ENCODE measurements around the gene NCKAP5.
A peak's percentile ranks its signal among the peaks of the same experiment; 100 is the strongest.

The NCKAP5 gene

GRCh38 chr2:133104871-133105270, 463.4 kb downstream of the NCKAP5 start:
- no peaks in the 10 kb centered on the region for H3K27me3 ChIP-seq (ENCODE audit: insufficient read depth, low read length)
- no peaks in the 10 kb centered on the region for H3K79me1 ChIP-seq (ENCODE audit: low read length)
- no peak overlapping the region for H3K4ac ChIP-seq (ENCODE audit: low read depth, low read length)
- no peaks in the 10 kb centered on the region for H3K36me3 ChIP-seq (ENCODE audit: control insufficient read depth in 1 of 2, insufficient read depth in 2 of 2, low read length in 2 of 2)
- no peak overlapping the region for H3K23ac ChIP-seq (ENCODE audit: low read length)
- no peak overlapping the region for H3K4me3 ChIP-seq (ENCODE audit: low read depth, low read length)
- no peak overlapping the region for H4K91ac ChIP-seq (ENCODE audit: low read depth, low read length)
- H3K4me1 ChIP-seq (ENCODE audit: control insufficient read depth in 1 of 2, insufficient read depth in 2 of 2, low read length in 2 of 2), result no peaks in the 10 kb centered on the region
- WGBS (ENCODE audit: extremely low coverage, insufficient coverage, insufficient read length), result no CpG with 5 or more reads among the region's 2 CpGs
- no peaks in the 10 kb centered on the region for H3K9me3 ChIP-seq (ENCODE audit: insufficient read depth, low read depth, low read length)
- no peak overlapping the region for H3K4me2 ChIP-seq (ENCODE audit: low read length)
- no peak overlapping the region for H2BK12ac ChIP-seq (ENCODE audit: low read length)
- no peak overlapping the region for H2AFZ ChIP-seq (ENCODE audit: insufficient read depth, low read length, poor library complexity)
- DNase-seq, result no peak
- H2AK5ac ChIP-seq (ENCODE audit: low read length), result no peak overlapping the region
- no peak overlapping the region for H2BK5ac ChIP-seq (ENCODE audit: low read depth, low read length, poor library complexity)
- no peak overlapping the region for H3K18ac ChIP-seq (ENCODE audit: low read length)
- no peak overlapping the region for H2BK120ac ChIP-seq (ENCODE audit: insufficient read depth, low read length, poor library complexity)
- H4K8ac ChIP-seq (ENCODE audit: low read depth, low read length), result no peak overlapping the region
- H3K79me2 ChIP-seq (ENCODE audit: control insufficient read depth, insufficient read depth, low read length, poor library complexity), result no peaks in the 10 kb centered on the region
- no peak overlapping the region for H3K9ac ChIP-seq (ENCODE audit: low read length)
- no peak overlapping the region for H3K27ac ChIP-seq (ENCODE audit: low read depth, low read length)
- H4K12ac ChIP-seq (ENCODE audit: low read depth, low read length), result no peak overlapping the region
- no peak overlapping the region for H3K14ac ChIP-seq (ENCODE audit: low read length)

- no peak overlapping the region for H2BK5ac ChIP-seq (ENCODE audit: low read depth, low read length, poor library complexity)
- no peak overlapping the region for H4K8ac ChIP-seq (ENCODE audit: low read depth, low read length)
- no peak overlapping the region for H3K9ac ChIP-seq (ENCODE audit: low read length)
- H3K14ac ChIP-seq (ENCODE audit: low read length), result no peak overlapping the region
- no peak overlapping the region for H3K4me3 ChIP-seq (ENCODE audit: low read depth, low read length)
- H3K36me3 ChIP-seq (ENCODE audit: control insufficient read depth in 1 of 2, insufficient read depth in 2 of 2, low read length in 2 of 2), result no peaks in the 10 kb centered on the region
- no peak overlapping the region for H2BK120ac ChIP-seq (ENCODE audit: insufficient read depth, low read length, poor library complexity)
- no peaks in the 10 kb centered on the region for H3K27me3 ChIP-seq (ENCODE audit: insufficient read depth, low read length)
- H3K4me2 ChIP-seq (ENCODE audit: low read length), result no peak overlapping the region
- H3K23ac ChIP-seq (ENCODE audit: low read length), result no peak overlapping the region
- no peak overlapping the region for H2AFZ ChIP-seq (ENCODE audit: insufficient read depth, low read length, poor library complexity)
- no peak overlapping the region for H3K27ac ChIP-seq (ENCODE audit: low read depth, low read length)
- no peaks in the 10 kb centered on the region for H3K4me1 ChIP-seq (ENCODE audit: control insufficient read depth in 1 of 2, insufficient read depth in 2 of 2, low read length in 2 of 2)
- H3K79me2 ChIP-seq (ENCODE audit: control insufficient read depth, insufficient read depth, low read length, poor library complexity), result no peaks in the 10 kb centered on the region
- H3K4ac ChIP-seq (ENCODE audit: low read depth, low read length), result no peak overlapping the region
- H4K91ac ChIP-seq (ENCODE audit: low read depth, low read length), result no peak overlapping the region
- H2AK5ac ChIP-seq (ENCODE audit: low read length), result no peak overlapping the region
- no peak overlapping the region for H3K18ac ChIP-seq (ENCODE audit: low read length)
- no peak for DNase-seq
- H3K79me1 ChIP-seq (ENCODE audit: low read length), result no peaks in the 10 kb centered on the region
- H4K12ac ChIP-seq (ENCODE audit: low read depth, low read length), result no peak overlapping the region
- peaks cover 2% of the 10 kb centered on the region for H3K9me3 ChIP-seq (ENCODE audit: insufficient read depth, low read depth, low read length)
- no peak overlapping the region for H2BK12ac ChIP-seq (ENCODE audit: low read length)
- no CpG with 5 or more reads among the region's 1 CpG for WGBS (ENCODE audit: extremely low coverage, insufficient coverage, insufficient read length)
Measured at GRCh38 chr2:133098787-133099186, 469.5 kb downstream of the NCKAP5 start.

GRCh38 chr2:133097666-133098065, 470.6 kb downstream of the NCKAP5 start:
- peak in 1 of 2 donors; percentile 25 for DNase-seq
- Histone ChIP-seq H3K36me3 (ENCODE audit: control insufficient read depth in 1 of 2, insufficient read depth in 2 of 2, low read length in 2 of 2) (no peaks in the 10 kb centered on the region), H3K4me3 (ENCODE audit: low read depth, low read length) (no peak overlapping the region), H4K91ac (ENCODE audit: low read depth, low read length) (no peak overlapping the region), H3K23ac (ENCODE audit: low read length) (no peak overlapping the region), H3K79me2 (ENCODE audit: control insufficient read depth, insufficient read depth, low read length, poor library complexity) (no peaks in the 10 kb centered on the region), H2BK12ac (ENCODE audit: low read length) (no peak overlapping the region), H2AFZ (ENCODE audit: insufficient read depth, low read length, poor library complexity) (no peak overlapping the region), H3K9me3 (ENCODE audit: insufficient read depth, low read depth, low read length) (peaks cover 2% of the 10 kb centered on the region), H3K14ac (ENCODE audit: low read length) (no peak overlapping the region), H3K79me1 (ENCODE audit: low read length) (no peaks in the 10 kb centered on the region), H4K8ac (ENCODE audit: low read depth, low read length) (no peak overlapping the region), H2AK5ac (ENCODE audit: low read length) (no peak overlapping the region), H3K4me1 (ENCODE audit: control insufficient read depth in 1 of 2, insufficient read depth in 2 of 2, low read length in 2 of 2) (no peaks in the 10 kb centered on the region), H3K9ac (ENCODE audit: low read length) (no peak overlapping the region), H2BK120ac (ENCODE audit: insufficient read depth, low read length, poor library complexity) (no peak overlapping the region), H4K12ac (ENCODE audit: low read depth, low read length) (no peak overlapping the region), H3K4ac (ENCODE audit: low read depth, low read length) (no peak overlapping the region), H3K27ac (ENCODE audit: low read depth, low read length) (no peak overlapping the region), H2BK5ac (ENCODE audit: low read depth, low read length, poor library complexity) (no peak overlapping the region), H3K18ac (ENCODE audit: low read length) (no peak overlapping the region), H3K27me3 (ENCODE audit: insufficient read depth, low read length) (no peaks in the 10 kb centered on the region), H3K4me2 (ENCODE audit: low read length) (no peak overlapping the region)
- no CpG with 5 or more reads among the region's 3 CpGs for WGBS (ENCODE audit: extremely low coverage, insufficient coverage, insufficient read length)

- H2BK5ac ChIP-seq (ENCODE audit: low read depth, low read length, poor library complexity), result no peak overlapping the region
- H3K4me1 ChIP-seq (ENCODE audit: control insufficient read depth in 1 of 2, insufficient read depth in 2 of 2, low read length in 2 of 2), result no peaks in the 10 kb centered on the region
- no peak overlapping the region for H4K91ac ChIP-seq (ENCODE audit: low read depth, low read length)
- no peak overlapping the region for H4K8ac ChIP-seq (ENCODE audit: low read depth, low read length)
- H3K4me3 ChIP-seq (ENCODE audit: low read depth, low read length), result no peak overlapping the region
- H3K27me3 ChIP-seq (ENCODE audit: insufficient read depth, low read length), result no peaks in the 10 kb centered on the region
- no peak overlapping the region for H3K14ac ChIP-seq (ENCODE audit: low read length)
- H2AFZ ChIP-seq (ENCODE audit: insufficient read depth, low read length, poor library complexity), result no peak overlapping the region
- WGBS (ENCODE audit: extremely low coverage, insufficient coverage, insufficient read length), result no CpG with 5 or more reads among the region's 3 CpGs
- H3K79me1 ChIP-seq (ENCODE audit: low read length), result no peaks in the 10 kb centered on the region
- no peaks in the 10 kb centered on the region for H3K79me2 ChIP-seq (ENCODE audit: control insufficient read depth, insufficient read depth, low read length, poor library complexity)
- H2BK12ac ChIP-seq (ENCODE audit: low read length), result no peak overlapping the region
- no peak overlapping the region for H2AK5ac ChIP-seq (ENCODE audit: low read length)
- H3K18ac ChIP-seq (ENCODE audit: low read length), result no peak overlapping the region
- no peaks in the 10 kb centered on the region for H3K36me3 ChIP-seq (ENCODE audit: control insufficient read depth in 1 of 2, insufficient read depth in 2 of 2, low read length in 2 of 2)
- no peak overlapping the region for H3K27ac ChIP-seq (ENCODE audit: low read depth, low read length)
- peaks cover 2% of the 10 kb centered on the region for H3K9me3 ChIP-seq (ENCODE audit: insufficient read depth, low read depth, low read length)
- H3K4ac ChIP-seq (ENCODE audit: low read depth, low read length), result no peak overlapping the region
- no peak overlapping the region for H3K4me2 ChIP-seq (ENCODE audit: low read length)
- no peak for DNase-seq
- no peak overlapping the region for H3K23ac ChIP-seq (ENCODE audit: low read length)
- no peak overlapping the region for H3K9ac ChIP-seq (ENCODE audit: low read length)
- H4K12ac ChIP-seq (ENCODE audit: low read depth, low read length), result no peak overlapping the region
- H2BK120ac ChIP-seq (ENCODE audit: insufficient read depth, low read length, poor library complexity), result no peak overlapping the region
Measured at GRCh38 chr2:133092571-133092970, 475.7 kb downstream of the NCKAP5 start.
